Esophagus muscularis mucosa (tissue), 3 donors: Measurements from ENCODE around the gene ABCD4.

Experiments
- CTCF ChIP-seq, 3 experiments: fragments of 200-600 bp in 2 of 3; fragments of 450-650 bp in 1 of 3; sonication (generic) in 2 of 3; IDR thresholded peaks; one replicate each; pipeline ENCODE4 v1.5.1; 2017 to 2019; ENCODE audit warnings: antibody characterized with exemption in 3 of 3, mild to moderate bottlenecking in 2 of 3, moderate library complexity in 1 of 3
- POLR2A ChIP-seq: fragments of 450-650 bp; IDR thresholded peaks from one replicate; pipeline ENCODE4 v1.6.1; 2017; ENCODE audit warnings: antibody characterized with exemption, moderate library complexity, mild to moderate bottlenecking, low read depth

GRCh38 chr14:74275241-74275841, 27.4 kb downstream of the ABCD4 start:
- TF ChIP-seq CTCF (IDR thresholded peaks at IDR 0.05) = no peak
- no peak for TF ChIP-seq POLR2A
